HG03196 (cell line): Measurements from ENCODE around the gene GABRG3.

Source experiments
- ATAC-seq: cut with Tn5 transposase; IDR thresholded peaks from one replicate; pipeline ENCODE4 v1.9.1; 2021; ENCODE audit not compliant: unreplicated experiment

Gene GABRG3

DNA sequence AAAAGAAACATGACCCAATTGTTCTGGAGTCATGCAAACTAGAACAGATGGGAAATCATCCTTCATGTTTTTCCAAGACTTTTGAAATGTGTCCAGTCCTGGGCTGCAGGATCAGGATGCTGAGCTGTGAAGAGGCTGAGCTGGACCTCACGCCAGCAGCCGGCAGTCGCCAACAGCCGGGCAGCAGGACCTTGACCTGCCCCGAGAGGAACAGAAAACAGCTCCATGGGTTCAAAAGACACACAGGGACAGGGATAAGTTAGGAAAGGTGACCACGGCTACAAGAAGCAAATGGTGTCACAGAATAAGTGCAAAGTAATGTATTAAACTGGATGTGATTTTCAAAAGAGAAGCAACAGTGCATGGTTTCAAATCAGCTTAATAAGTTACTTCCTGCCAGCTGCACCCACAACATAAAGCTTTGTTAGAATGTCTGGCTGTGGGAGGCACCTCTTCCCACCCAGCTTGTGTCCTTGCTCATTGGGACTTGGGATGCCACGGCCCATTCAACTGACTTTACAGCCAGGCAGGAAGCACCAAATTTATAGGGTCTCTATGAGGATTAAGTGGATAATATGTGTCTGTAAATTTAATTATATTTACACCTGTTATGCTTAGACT lies 266.4 kb downstream of the GABRG3 start:
- ATAC-seq: no peak

DNA sequence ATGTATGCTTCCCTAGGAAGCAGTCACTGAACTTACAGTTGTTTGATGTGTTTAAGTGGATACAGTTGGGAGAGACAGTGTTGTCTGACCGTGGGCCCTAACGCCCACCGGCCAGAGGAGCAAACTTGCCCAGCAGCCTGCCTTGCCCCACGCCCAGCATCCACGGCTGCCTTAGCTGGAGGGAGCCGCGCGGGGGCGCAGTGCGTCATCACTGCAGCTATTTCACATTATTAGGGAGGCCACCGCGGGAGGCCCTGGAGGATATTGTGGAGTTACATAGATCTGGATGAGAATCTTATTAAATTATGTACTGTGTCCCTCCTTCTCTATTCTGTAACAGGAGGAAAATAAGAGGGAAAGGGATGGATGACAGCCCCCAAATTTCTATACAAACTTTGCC lies 267.2 kb downstream of the GABRG3 start:
- ATAC-seq: no peak

DNA sequence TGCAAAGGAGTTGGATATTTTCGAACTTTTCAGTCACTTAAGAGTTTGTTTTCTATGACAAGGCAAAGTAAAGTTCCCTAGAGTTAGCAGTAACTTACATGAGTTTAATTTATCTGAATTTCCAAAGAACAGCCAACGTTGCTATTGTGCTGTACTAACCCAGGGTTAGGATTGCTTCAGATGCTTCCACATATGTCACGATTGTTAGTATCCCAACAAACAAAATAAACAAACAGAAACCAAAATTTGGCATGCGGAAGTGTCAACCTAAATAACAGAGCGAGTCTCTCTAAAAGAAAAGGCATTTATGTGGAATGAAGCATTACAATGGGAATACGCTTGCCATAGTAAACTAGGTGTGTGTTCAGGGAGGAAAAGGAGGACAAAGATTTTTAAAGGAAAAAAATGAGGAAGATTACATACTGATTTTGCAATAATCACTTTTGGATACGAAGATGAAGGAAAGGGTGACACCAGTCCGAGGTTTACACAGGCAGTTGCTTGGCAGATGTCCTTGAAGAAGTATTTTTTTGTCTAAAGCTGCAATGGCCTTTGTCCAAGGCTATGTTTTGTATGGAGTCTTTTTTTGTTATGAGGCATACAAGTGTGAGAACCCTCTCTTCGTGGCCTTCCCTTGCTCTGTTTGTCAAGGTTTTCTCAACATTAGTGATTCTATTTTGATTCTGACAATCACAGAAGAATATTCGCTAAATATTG lies 267.9 kb downstream of the GABRG3 start:
- ATAC-seq: no peak

DNA sequence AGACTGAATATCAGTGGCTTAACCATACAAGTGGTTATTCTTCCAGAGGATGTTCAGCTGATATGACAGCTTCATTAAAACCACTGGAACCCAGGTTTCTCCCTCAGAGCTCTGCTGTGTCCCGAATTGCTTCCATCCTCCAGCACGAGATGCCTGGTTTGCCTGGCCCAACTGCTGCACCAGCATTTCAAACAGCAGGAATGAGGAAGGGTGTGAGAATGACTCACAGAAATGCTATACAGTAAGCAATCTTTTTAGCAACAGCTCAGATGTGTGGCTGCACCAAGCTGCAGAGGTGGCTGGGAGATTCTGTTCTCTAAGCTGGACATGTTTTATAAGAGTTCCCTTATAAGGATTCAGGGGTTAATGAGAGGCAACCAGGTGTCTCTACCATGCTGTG lies 271.0 kb downstream of the GABRG3 start:
- no peak for ATAC-seq

DNA sequence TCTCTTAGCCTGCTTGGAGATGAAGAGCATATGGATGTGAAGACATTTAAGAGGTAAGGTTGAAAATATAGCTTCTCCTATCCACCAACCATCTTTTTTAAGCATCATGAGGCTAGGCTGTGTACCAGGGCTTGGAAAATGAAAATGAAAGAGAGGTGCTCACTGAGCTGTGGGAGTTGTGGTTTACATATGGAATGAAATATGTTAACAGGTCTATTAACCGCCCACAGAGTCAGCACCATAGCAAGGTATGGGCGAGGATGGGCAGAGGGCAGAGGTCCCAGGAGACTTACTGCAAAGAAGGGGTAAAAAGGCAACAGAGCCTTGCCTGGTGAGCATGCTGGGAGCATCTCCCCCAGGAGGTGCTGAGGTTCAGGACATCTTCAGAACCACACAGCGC lies 273.1 kb downstream of the GABRG3 start:
- no peak for ATAC-seq

DNA sequence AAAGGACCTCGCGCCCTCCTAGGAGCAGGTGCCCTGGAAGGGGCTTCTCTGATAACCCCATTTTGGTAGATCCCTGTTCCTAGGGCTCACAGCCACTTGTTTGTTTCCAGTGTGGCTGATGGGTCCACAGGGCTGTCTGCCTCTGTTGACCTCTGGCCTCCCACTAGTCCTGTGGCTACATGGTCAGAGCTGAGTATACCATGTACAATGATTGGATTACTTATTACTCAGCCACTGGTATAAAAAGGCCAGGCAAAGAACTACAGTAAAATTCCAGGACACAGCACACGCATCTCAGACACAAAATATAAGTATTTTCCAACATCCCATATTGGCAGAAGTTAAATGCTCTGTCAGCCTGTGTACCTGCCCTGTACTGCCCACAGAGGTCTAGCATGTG lies 277.3 kb downstream of the GABRG3 start:
- no peak for ATAC-seq

DNA sequence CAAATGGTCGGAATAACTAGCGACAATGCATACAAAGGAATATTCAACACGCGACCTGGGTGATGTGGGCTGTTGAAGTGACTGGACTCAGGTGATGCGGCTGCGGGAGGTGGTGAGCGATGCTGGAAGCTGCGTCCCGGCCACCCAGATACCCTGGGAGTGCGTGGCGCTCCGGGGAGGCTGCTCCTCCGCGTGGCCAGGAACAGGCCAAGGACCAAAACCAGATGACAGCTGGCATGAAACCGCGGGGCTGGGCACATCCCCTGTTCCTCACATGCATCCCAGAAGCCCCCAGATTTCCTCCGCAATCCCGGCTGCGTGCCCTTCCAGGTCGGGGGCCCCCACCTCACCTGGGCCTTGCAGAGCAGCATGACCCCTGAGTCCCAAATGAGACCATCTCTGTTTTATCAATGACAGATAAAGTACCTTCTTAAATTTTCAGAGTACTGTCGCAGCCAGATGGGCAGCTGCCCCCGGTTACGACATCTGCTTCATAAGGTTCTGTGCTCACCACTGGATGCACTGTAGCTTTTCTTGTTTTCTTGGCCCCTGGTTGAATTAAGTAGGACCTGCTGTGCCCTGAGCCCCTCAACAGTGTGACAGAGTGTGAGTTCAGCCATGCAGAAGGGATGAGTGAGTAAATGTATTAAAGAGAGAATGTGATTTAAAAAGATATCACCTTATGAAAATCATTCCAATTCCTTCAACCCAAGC lies 278.2 kb downstream of the GABRG3 start:
- ATAC-seq: no peak

DNA sequence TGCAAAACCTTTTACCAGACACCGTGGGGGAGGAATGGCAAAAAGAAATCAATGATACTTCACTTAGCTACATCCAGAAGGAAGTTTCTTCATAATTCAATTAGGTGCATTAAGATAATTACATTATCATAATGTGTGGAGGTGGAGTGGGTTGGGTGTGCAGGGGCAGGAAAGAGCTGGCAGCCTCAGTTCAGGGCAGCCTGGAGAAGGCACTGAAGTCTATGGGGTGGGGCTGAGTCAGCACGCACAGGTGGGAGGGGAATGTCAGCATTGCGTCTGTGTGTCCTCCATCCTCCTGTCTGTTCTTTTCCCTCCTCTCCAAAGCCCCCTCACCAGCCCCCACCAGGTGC lies 278.8 kb downstream of the GABRG3 start:
- ATAC-seq: no peak

DNA sequence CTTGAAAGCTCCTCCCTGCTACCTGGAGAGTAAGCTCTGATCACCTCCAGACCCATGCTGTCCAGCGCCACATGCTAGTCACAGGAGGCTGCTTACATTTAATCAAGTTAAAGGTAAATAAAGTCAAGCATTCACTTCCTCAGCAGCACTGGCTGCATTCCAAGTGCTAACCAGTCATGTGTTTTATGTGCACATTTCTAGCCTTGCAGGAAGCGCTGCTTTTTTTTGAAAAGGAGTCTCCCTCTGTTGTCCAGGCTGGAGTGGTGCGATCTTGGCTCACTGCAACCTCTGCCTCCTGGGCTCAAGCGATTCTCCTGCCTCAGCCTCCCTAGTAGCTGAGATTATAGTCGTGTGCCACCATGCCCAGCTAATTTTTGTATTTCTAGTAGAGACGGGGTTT lies 279.2 kb downstream of the GABRG3 start:
- no peak for ATAC-seq

DNA sequence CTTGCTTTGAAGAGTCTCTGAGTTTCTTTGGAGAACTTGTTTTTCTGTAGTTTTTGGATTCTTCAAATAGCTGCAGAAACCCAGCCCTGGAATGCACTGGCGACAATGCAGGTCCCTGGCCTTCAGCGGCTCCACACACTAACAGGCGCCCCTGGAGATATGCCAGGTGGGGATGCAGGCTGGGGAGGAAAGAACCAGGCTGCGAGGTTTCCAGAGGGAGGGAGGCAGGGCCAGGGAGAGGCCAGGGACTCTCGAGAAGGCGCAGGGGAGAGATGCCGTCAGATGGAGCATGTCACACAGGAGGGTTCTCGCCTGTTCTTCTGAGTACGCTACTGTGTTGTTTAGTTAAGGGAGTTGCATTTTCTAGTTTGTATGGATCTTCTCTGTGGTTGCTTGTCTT lies 283.1 kb downstream of the GABRG3 start:
- no peak for ATAC-seq

DNA sequence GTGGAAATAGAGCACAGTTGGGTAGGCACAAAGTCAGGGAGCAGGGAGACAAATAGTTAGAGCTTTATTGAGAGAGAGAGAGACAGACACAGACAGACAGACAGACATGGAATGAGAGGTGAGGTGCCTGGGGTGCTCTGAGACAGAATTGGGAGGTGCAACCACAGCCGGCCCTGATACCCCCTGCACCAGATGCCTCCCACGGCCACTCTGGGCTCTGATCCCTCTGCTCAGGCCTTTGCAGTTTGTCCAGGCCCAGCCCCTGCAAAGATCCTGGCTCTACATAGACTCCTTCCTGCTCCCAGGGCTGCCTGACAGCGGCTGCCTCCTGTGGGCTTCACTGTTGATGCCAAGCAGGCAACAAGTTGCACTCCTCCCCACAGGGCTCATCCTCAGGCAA lies 283.8 kb downstream of the GABRG3 start:
- ATAC-seq: no peak

DNA sequence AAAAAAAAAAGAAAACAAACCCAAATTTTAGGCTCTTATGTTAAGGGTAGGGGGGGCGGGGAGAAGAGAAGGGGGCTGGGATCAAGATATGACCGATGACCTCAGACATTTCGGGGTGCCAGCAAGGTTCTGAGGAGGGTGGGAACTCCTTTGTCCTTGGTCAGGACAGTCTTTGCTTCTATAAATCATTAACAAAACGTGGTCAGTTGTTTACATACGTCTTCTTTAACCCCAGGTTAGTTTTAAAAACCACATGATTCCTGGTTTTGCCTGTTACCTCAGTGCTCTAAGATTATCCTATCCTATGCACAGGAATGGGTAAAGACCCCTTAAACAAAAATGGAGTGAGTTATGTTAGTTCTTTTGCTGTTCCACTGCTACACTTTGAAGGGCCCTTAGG lies 285.5 kb downstream of the GABRG3 start:
- ATAC-seq: no peak

DNA sequence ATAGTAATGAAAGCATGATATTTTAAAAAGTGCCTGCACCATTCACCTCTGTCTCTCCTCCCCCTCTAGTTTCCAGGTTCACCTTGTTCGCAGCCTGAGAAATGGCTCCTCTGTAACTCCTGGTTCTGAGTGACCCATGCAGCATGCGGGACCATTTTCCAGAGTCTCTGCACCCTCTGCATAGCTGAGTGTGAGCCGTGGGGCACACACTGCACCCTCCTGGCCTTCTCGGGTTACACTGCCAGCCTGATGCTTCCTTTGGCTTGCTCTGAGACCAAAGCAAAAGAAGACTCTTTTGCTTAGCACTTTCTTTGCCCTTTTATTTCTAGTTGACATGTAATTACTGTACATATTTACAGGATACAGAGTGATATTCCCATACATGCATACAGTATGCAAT lies 287.3 kb downstream of the GABRG3 start:
- ATAC-seq: no peak

DNA sequence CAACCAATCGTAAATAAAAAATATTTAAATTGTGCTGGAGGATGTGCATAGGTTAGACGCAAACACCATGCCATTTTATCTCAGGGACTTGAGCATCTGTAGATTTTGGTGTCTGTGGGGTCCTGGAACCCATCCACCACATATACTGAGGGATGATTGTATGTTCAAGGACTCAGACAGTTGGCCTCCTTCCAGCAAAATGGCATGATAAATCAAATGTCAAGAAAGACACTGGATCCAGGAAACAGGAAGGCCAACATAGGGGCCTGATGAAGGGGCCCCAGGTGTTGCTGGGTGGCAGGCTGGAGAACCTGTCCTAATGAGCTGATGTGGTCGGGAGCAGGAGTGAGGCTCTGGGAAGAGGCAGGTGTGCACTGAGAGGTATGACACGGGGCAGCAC lies 289.5 kb downstream of the GABRG3 start:
- ATAC-seq: no peak

DNA sequence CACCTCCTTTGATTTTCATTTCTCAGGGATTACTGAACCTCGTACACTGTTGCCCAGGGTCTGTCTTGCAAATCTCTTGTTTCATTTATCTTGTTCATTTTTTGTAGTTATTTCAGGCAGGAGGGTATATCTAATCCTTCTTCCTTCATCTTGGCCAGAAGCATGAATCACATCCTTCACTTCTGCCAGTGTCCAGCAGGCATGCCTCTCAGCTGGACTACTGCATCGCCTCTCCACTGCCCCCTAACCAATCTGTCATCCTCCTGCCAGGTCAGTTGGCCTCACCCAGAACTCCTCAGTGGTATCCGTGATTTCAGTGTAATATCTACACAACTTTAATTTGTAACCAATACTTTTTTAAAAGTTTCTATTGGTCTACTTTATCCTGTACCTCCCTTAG lies 297.9 kb downstream of the GABRG3 start:
- ATAC-seq: no peak

DNA sequence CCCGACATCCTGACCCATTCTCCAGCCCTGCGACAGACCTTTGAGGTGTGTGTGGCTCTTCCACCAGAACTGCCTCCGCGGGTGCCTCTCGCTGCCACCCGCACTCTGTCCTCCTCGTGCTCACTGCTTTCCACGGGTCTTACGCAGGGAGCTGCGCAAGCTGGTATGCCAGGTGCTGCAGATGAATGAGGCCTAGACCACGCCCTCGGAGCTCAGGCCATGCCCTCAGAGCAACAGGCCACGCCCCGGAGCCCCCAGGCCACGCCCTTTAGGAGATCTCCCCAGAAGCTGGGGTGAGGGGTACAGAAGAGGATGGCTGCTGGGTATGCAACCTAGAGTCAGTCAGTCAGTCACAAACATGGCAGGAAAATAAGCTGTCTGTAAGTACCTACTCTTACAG lies 300.3 kb downstream of the GABRG3 start:
- ATAC-seq: no peak

DNA sequence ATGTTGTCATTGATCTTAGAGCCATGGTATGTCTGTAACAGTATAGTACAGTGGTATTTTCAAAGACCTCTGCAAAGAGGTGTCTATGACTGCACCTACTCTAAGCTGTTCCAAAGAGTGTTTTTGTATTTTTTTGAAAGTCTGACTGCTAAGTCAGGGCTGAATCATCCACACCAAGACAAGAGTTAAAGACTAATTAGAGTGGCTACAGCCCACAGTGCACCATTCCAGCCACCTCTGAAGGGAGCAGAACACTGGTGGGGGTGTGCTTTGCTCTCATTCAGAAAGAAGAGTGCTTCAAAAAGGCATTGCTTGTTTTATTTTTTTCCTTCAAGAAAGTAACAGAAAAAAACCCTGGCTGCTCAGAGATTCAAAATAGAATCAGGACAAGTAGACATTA lies 301.4 kb downstream of the GABRG3 start:
- no peak for ATAC-seq

DNA sequence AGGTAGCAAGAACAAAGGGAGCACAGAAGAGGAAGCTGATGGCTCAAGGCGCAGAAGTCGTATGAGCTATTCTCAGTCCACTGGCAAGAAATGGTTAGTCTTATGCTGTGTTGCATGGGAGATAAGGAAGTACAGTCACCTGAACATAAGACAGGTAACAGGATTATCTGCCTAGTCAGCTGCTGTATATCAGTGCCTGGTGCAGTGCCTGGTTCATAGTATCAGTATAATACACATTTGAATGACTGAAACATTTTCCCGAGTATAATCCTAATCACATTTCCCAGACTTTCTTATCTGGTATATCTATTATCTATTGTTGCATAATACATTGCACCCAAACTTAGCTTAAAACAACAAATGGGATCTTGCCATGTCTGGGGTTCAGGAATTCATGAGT lies 302.5 kb downstream of the GABRG3 start:
- no peak for ATAC-seq

DNA sequence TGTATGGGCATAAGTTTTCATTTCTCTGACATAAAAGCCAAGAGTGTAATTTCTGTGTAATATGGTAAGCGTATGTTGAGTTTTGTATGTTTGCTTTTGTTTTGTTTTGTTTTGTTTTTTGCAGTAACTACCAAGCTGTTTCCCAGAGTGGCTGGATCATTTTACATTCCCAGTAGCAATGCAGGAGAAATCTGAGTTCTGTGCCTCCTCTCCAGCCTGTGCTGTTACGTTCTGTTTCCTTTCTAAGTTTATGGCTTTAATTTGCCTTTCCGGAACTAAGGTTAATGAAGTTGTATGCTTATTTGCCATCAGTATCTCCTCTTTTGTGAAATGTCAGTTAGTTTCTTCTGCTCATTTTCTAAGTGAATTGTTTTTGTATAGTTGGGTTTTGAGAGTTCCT lies 307.8 kb downstream of the GABRG3 start:
- no peak for ATAC-seq

DNA sequence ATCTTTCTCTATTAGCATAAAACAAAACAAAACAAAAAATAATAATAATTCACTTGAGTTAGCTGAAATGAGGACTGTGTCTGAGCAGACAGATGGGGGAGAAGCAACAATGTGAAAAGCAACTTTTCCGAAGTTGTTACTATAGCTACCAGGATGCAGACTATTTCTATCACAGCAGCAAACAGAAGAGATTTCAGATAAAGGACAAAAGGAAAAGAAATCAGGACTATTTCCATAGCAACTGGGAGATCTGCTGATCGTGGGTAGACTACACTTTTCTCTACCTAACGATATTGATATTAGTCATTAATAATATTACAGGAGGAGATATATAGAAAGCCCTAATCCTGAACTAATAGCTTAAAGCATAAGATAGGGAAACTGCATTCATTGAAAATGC lies 321.7 kb downstream of the GABRG3 start:
- no peak for ATAC-seq

DNA sequence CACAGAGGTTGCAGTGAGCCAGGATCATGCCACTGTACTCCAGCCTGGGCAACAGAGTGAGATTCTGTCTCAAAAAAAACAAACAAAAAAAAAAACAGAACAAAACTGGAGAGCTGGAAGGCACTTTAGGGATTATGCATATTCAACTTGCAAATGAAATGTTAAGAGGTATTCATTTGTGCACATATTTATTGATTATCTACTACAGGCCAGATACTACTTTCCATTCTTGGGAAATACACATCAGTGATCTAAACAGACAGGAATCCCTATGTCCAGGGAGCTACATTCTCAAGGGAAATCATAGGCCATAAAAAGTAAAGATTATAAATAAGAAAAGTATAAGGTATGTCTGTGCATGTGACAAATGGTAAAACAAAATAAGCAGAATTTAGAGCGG lies 322.6 kb downstream of the GABRG3 start:
- no peak for ATAC-seq

DNA sequence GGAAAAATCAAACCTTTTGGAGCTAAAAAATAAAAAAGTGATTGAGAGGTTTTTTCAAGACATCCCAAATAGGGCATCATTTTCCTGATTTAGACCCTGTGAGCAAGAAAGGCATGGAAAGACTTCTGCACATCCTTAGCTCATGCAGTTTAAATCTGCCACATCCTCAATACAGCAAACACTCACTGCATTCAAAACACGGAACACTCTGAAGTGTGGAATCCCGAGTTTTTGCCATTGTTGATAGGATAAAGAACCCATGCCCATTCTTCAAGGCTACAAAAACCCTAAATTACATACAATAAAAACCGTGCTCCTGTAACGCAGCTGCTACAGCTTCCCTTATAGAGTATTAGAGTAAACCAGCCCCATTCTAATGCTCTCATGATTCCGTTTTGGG lies 346.8 kb downstream of the GABRG3 start:
- no peak for ATAC-seq

DNA sequence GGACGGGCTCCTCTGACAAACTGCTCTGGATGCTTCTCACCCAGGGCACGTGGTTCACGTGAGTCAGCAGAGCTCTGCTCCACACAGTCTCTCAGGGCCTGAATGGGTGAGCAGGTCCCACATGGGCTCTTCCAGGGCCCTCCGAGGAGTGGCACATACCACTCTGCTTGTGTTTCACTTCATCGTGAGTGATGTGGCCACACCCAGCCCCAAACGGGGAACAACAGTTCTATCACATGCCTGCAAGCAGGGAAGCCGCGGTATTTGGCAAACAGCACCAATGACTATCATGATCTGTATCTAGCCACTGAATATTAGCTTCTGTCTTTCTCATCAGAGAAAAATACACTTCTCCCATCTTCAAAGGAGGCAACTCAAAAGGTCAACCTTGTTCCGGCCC lies 352.8 kb downstream of the GABRG3 start:
- ATAC-seq: no peak
